ENCODE results near the gene PRORP.

Gene PRORP

DNA sequence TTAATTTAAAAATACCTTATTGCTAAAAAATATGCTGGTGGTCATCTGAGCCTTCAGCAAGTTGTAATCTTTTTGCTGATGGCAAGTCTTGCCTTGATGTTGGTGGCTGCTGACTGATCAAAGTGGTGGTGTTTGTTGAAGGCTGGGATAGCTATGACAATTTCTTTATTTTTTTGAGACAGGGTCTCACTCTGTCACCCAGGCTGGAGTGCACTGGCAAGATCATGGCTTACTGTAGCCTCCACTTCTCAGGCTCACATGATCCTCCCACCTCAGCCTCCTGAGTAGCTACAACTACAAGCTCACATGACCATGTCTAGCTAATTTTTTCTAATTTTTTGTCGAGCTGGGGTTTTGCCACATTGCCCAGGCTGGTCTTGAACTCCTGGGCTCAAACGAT is 24.8 kb downstream of the PRORP start:
- TF ChIP-seq EP300 (IDR thresholded peaks at IDR 0.05; ENCODE audit: borderline replicate concordance) (no peak), RAD21 (IDR thresholded peaks at IDR 0.05; ENCODE audit: low read depth) (no peak), NFIC (IDR thresholded peaks at IDR 0.05) (no peak), TEAD4 (IDR thresholded peaks at IDR 0.05) (no peak), CEBPB (IDR thresholded peaks at IDR 0.05) (no peak), FOXM1 (IDR thresholded peaks at IDR 0.05; ENCODE audit: borderline replicate concordance, low read depth) (no peak), CREB1 (IDR thresholded peaks at IDR 0.05; ENCODE audit: low read depth) (no peak), YY1 (IDR thresholded peaks at IDR 0.05; ENCODE audit: low read depth) (no peak), TAF1 (IDR thresholded peaks at IDR 0.05; ENCODE audit: low read depth) (no peak)
- TF ChIP-seq, protein P1, sequence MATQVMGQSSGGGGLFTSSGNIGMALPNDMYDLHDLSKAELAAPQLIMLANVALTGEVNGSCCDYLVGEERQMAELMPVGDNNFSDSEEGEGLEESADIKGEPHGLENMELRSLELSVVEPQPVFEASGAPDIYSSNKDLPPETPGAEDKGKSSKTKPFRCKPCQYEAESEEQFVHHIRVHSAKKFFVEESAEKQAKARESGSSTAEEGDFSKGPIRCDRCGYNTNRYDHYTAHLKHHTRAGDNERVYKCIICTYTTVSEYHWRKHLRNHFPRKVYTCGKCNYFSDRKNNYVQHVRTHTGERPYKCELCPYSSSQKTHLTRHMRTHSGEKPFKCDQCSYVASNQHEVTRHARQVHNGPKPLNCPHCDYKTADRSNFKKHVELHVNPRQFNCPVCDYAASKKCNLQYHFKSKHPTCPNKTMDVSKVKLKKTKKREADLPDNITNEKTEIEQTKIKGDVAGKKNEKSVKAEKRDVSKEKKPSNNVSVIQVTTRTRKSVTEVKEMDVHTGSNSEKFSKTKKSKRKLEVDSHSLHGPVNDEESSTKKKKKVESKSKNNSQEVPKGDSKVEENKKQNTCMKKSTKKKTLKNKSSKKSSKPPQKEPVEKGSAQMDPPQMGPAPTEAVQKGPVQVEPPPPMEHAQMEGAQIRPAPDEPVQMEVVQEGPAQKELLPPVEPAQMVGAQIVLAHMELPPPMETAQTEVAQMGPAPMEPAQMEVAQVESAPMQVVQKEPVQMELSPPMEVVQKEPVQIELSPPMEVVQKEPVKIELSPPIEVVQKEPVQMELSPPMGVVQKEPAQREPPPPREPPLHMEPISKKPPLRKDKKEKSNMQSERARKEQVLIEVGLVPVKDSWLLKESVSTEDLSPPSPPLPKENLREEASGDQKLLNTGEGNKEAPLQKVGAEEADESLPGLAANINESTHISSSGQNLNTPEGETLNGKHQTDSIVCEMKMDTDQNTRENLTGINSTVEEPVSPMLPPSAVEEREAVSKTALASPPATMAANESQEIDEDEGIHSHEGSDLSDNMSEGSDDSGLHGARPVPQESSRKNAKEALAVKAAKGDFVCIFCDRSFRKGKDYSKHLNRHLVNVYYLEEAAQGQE (IDR thresholded peaks at IDR 0.05; ENCODE audit: low read depth): no peak
- TF ChIP-seq, protein P2, sequence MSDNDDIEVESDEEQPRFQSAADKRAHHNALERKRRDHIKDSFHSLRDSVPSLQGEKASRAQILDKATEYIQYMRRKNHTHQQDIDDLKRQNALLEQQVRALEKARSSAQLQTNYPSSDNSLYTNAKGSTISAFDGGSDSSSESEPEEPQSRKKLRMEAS (IDR thresholded peaks at IDR 0.05): no peak

DNA sequence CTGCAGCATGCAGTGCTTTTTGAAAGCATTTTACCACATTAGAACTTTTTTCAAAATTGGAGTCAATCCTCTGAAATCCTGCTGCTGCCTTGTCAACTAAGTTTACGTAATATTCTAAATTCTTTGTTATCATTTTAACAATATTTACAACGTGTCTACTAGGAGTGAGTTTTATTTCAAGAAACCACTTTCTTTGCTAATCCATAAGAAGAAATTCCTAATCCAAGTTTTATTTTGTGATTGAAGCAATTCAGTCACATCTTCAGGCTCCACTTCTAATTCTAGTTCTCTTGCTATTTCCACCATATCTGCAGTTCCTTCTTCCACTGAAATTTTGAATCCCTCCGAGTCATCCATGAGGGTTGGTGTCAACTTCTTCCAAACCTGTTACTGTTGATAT is 25.4 kb downstream of the PRORP start:
- no peak for TF ChIP-seq TCF12 (IDR thresholded peaks at IDR 0.05; ENCODE audit: low read depth)
- TF ChIP-seq, protein P2 (IDR thresholded peaks at IDR 0.05): no peak
- TF ChIP-seq NFIC (IDR thresholded peaks at IDR 0.05): no peak
- TF ChIP-seq, protein P3, sequence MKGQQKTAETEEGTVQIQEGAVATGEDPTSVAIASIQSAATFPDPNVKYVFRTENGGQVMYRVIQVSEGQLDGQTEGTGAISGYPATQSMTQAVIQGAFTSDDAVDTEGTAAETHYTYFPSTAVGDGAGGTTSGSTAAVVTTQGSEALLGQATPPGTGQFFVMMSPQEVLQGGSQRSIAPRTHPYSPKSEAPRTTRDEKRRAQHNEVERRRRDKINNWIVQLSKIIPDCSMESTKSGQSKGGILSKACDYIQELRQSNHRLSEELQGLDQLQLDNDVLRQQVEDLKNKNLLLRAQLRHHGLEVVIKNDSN (IDR thresholded peaks at IDR 0.05): no peak
- no peak for TF ChIP-seq EGR1 (IDR thresholded peaks at IDR 0.05)
- no peak for TF ChIP-seq CREB1 (IDR thresholded peaks at IDR 0.05; ENCODE audit: low read depth)
- TF ChIP-seq YY1 (IDR thresholded peaks at IDR 0.05; ENCODE audit: low read depth): no peak
- TF ChIP-seq TEAD4 (IDR thresholded peaks at IDR 0.05): no peak
- TF ChIP-seq ZBTB7A (IDR thresholded peaks at IDR 0.05; ENCODE audit: low read depth): no peak
- no peak for TF ChIP-seq CEBPB (IDR thresholded peaks at IDR 0.05)
- TF ChIP-seq TAF1 (IDR thresholded peaks at IDR 0.05; ENCODE audit: low read depth): no peak
- TF ChIP-seq, protein P1 (IDR thresholded peaks at IDR 0.05; ENCODE audit: low read depth): no peak
- no peak for TF ChIP-seq RAD21 (IDR thresholded peaks at IDR 0.05; ENCODE audit: low read depth)

DNA sequence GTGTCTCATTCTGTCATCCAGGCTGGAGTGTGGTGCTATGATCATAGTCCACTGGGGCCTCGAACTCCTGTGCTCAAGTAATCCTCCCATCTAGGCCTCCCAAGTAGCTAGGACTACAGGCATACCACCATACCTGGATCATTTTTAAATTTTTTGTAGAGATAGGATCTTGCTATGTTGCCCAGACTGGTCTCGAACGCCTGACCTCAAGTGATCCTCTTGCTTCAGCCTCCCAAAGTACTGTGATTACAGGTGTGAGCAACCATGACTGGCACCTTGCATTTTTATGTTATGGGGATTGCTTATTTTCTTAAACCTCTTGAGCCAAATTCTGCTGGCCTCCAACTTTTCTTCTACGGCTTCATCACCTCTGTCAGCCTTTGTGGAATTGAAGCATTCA is 26.9 kb downstream of the PRORP start:
- TF ChIP-seq, protein P3 (IDR thresholded peaks at IDR 0.05): no peak
- TF ChIP-seq NFIC (IDR thresholded peaks at IDR 0.05) (no peak), RAD21 (IDR thresholded peaks at IDR 0.05; ENCODE audit: low read depth) (no peak), FOXM1 (IDR thresholded peaks at IDR 0.05; ENCODE audit: borderline replicate concordance, low read depth) (no peak), TCF12 (IDR thresholded peaks at IDR 0.05; ENCODE audit: low read depth) (no peak), CEBPB (IDR thresholded peaks at IDR 0.05) (no peak), TAF1 (IDR thresholded peaks at IDR 0.05; ENCODE audit: low read depth) (no peak), YY1 (IDR thresholded peaks at IDR 0.05; ENCODE audit: low read depth) (no peak), ZBTB7A (IDR thresholded peaks at IDR 0.05; ENCODE audit: low read depth) (no peak), CREB1 (IDR thresholded peaks at IDR 0.05; ENCODE audit: low read depth) (no peak), EP300 (IDR thresholded peaks at IDR 0.05; ENCODE audit: borderline replicate concordance) (no peak), EGR1 (IDR thresholded peaks at IDR 0.05) (no peak)
- TF ChIP-seq, protein P1 (IDR thresholded peaks at IDR 0.05; ENCODE audit: low read depth): no peak
- TF ChIP-seq, protein P2 (IDR thresholded peaks at IDR 0.05): no peak

DNA sequence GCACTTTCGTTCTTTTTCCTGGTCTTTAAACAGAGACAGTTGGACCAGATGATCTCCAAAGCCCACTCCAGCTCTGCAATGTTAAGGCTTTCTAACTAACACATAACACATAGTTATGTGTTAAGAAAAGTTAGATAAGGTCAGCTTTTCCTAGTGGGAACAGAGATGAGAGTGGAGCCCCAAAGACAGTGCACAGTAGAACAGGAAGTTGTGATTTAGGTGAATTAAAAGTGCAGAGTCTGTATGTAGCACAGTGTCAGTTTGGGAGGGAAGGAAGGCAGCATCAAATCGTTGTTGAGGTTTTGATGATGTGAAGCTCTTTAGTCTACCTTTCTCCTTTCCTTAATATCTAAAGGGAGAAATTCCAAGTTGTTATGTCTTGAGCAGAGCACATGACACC is 31.7 kb downstream of the PRORP start:
- TF ChIP-seq EP300 (IDR thresholded peaks at IDR 0.05; ENCODE audit: borderline replicate concordance) (no peak), TAF1 (IDR thresholded peaks at IDR 0.05; ENCODE audit: low read depth) (no peak), FOXM1 (IDR thresholded peaks at IDR 0.05; ENCODE audit: borderline replicate concordance, low read depth) (no peak), TEAD4 (IDR thresholded peaks at IDR 0.05) (no peak), CREB1 (IDR thresholded peaks at IDR 0.05; ENCODE audit: low read depth) (no peak)
